Measurements from ENCODE around the gene PKP1. TPM values are rescaled to one million over a fixed set of nuclear protein-coding genes. Genes with fewer than 3 reads are reported as not detected.
A peak's percentile ranks its signal among the peaks of the same experiment; 100 is the strongest.

The PKP1 gene
- total RNA-seq, 1 donor from 2014 or later, result 2.2 TPM

DNA sequence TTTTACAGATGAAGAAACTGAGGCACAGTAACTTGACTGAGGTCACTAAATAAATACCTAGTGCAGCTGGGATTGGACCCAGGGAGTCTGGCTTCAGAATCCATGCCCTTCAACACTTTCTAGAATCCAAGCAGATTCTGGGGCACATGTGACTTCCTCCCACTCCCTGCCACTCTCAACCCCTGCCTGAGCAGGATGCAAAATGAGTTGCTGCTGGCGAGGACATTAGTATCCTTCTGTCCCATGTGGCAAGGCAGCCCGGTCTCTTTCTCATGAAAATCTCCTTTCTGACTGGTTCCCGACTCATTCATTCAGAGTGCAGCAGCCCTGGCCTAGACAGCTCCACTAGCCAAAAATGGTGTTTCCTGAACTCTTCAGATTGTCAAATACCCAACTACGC is 65.8 kb downstream of the PKP1 start:
- DNase-seq, result peak; percentile 3
- intact Hi-C loops (cut with DNase I), result no loop called here

DNA sequence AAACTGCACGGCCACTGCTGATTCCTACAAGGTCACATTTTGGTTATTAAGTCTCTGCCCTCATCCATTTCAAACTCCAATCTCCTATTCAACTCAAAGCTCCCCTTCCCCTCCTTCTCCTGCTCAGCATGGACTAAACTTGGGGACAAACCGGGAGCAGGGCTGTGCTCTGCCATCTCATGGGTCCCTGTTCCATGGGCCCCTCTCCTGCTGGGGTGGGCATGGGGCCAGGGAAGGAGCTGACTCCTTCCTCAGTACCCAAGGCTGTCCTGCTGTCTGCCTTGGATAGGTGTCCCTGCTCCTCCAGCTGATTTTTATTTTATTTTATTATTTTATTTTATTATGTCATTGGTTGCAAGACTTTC is 67.0 kb downstream of the PKP1 start:
- ATAC-seq (no peak), DNase-seq (peak; percentile 14)
- no peak overlapping the region for H3K4me3 ChIP-seq
- intact Hi-C loops (cut with DNase I), result no loop called here
- peaks cover 4% of the 10 kb centered on the region for H3K4me1 ChIP-seq
- TF ChIP-seq, protein P1, sequence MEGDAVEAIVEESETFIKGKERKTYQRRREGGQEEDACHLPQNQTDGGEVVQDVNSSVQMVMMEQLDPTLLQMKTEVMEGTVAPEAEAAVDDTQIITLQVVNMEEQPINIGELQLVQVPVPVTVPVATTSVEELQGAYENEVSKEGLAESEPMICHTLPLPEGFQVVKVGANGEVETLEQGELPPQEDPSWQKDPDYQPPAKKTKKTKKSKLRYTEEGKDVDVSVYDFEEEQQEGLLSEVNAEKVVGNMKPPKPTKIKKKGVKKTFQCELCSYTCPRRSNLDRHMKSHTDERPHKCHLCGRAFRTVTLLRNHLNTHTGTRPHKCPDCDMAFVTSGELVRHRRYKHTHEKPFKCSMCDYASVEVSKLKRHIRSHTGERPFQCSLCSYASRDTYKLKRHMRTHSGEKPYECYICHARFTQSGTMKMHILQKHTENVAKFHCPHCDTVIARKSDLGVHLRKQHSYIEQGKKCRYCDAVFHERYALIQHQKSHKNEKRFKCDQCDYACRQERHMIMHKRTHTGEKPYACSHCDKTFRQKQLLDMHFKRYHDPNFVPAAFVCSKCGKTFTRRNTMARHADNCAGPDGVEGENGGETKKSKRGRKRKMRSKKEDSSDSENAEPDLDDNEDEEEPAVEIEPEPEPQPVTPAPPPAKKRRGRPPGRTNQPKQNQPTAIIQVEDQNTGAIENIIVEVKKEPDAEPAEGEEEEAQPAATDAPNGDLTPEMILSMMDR (IDR thresholded peaks at IDR 0.05), result no peak
- no peaks in the 10 kb centered on the region for H3K27me3 ChIP-seq (ENCODE audit: low read depth)
- H3K27ac ChIP-seq, result no peak overlapping the region
- H3K36me3 ChIP-seq, result no peaks in the 10 kb centered on the region
- H3K9me3 ChIP-seq, result no peaks in the 10 kb centered on the region

More for the DNA sequence above, 65.8 kb downstream of the PKP1 start:
- no peak overlapping the region for H3K4me3 ChIP-seq
- no peak for ATAC-seq
- H3K9me3 ChIP-seq, result no peaks in the 10 kb centered on the region
- H3K27ac ChIP-seq, result no peak overlapping the region
- TF ChIP-seq, protein P1 (IDR thresholded peaks at IDR 0.05), result no peak
- no peaks in the 10 kb centered on the region for H3K27me3 ChIP-seq (ENCODE audit: low read depth)
- H3K4me1 ChIP-seq, result peaks cover 4% of the 10 kb centered on the region
- no peaks in the 10 kb centered on the region for H3K36me3 ChIP-seq

DNA sequence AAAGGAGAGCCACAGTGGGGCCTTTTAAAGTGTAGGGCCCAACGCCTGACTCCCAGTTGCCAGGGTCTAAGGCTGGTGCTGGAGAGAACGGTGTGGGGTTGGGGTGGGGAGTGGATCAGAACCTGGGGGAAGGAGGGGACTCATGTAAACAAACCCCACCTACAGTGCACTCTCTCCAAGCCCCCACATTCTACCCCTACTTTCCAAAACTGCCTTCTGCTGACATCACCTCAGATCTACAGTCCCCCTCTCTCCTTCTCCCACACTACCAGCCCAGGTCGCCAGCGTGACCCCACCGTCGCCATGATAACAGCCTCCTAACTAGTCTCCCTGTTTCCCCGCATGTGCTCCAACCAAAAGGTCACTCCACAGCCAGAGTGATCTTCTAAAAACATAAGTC is 67.6 kb downstream of the PKP1 start:
- Histone ChIP-seq H3K9me3 (no peaks in the 10 kb centered on the region), H3K4me3 (no peak overlapping the region), H3K27me3 (ENCODE audit: low read depth) (no peaks in the 10 kb centered on the region), H3K4me1 (peaks cover 4% of the 10 kb centered on the region), H3K27ac (no peak overlapping the region), H3K36me3 (no peaks in the 10 kb centered on the region)
- ATAC-seq, result no peak
- TF ChIP-seq, protein P1 (IDR thresholded peaks at IDR 0.05), result no peak
- DNase-seq, result peak; percentile 8
- intact Hi-C loops (cut with DNase I), result no loop called here

DNA sequence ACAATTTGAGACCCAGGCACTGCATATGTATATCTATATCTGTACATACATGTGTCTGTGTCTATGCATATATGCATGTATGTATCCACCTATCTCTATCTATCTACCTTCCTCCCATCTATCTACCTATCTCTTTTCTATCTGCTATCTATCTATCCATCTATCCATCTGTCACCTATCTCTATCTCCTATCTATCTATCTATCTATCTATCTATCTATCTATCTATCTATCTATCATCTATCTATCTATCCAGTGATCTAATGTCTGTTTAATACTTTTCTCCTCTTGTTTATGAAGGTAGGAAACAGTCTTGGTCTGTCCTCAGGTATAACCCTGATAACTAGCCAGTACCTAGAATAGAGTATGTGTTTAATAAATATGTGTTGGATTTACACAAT is 68.3 kb downstream of the PKP1 start:
- no peak overlapping the region for H3K27ac ChIP-seq
- no peaks in the 10 kb centered on the region for H3K36me3 ChIP-seq
- H3K4me1 ChIP-seq, result peaks cover 4% of the 10 kb centered on the region
- TF ChIP-seq, protein P1 (IDR thresholded peaks at IDR 0.05), result no peak
- no peaks in the 10 kb centered on the region for H3K9me3 ChIP-seq
- no peak for ATAC-seq
- DNase-seq, result no peak
- intact Hi-C loops (cut with DNase I), result no loop called here
- H3K4me3 ChIP-seq, result no peak overlapping the region
- no peaks in the 10 kb centered on the region for H3K27me3 ChIP-seq (ENCODE audit: low read depth)

DNA sequence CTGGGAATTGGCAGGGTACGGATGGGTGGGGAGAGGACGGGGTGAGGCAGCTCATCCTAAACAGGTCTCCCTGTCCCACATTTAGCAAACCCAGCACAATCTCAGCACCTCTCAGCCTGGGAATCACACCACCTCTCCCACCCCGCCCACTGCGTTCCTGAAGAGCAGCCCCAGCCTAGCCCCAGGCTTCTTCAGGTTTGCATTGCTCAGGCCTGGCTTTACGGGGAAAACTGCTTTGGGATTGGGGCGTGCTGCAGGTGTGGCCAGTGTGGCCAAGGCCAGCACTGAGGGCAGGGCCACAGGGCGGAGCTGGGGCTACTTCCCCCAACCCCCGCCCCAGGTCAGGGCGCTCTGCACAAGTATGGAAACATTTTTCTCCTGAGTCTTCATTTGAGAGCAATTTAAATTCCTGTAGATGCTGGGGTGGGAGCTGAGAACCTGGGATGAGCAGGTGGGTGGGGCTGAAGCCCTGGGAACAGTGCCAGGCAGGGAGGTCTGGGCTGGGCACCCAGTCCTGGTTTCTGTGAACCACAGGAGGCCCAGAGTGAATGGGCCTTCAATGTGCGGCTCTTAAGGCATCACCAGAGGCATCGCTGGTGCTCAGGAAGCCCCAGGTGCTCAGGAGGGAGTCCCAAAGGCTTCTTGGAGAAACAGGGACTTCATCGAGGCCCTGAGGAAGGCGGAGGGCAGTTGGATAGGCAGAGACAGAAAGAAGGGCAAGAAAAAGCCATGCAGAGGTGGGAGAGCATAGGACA is 70.1 kb downstream of the PKP1 start:
- Histone ChIP-seq H3K4me1 (peaks cover 4% of the 10 kb centered on the region), H3K4me3 (no peak overlapping the region), H3K9me3 (no peaks in the 10 kb centered on the region), H3K27ac (no peak overlapping the region), H3K27me3 (ENCODE audit: low read depth) (no peaks in the 10 kb centered on the region), H3K36me3 (no peaks in the 10 kb centered on the region)
- ATAC-seq, result no peak
- TF ChIP-seq, protein P1 (IDR thresholded peaks at IDR 0.05), result no peak
- DNase-seq, result peak; percentile 18
- intact Hi-C loops (cut with DNase I), result no loop called here

All from lower lobe of right lung (tissue), 2 donors.